ENCODE data around the gene FGD6.

The FGD6 gene

DNA sequence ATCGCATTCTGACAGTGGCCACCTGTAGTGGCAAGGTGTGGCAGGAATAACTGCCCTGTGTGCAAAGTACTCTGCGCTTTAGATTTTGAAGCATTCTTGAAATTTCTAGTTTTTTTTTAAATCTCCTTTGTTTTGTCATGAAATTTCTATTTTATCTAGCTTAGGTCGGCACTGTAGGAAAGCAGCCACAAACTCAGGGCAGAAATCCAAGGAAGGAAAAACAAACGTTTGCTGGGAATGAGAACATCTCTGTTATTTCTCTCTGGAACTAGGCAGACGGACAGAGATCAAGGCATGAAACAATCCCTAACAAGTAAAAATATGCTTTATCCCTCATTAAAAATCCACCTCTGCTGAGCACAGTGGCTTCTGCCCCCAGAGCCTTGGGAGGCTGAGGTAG, 142.5 kb downstream of the FGD6 start:
- DNase-seq: no peak

GRCh38 chr12:95073698-95074520, 143.4 kb downstream of the FGD6 start:
- no peak for DNase-seq

DNA sequence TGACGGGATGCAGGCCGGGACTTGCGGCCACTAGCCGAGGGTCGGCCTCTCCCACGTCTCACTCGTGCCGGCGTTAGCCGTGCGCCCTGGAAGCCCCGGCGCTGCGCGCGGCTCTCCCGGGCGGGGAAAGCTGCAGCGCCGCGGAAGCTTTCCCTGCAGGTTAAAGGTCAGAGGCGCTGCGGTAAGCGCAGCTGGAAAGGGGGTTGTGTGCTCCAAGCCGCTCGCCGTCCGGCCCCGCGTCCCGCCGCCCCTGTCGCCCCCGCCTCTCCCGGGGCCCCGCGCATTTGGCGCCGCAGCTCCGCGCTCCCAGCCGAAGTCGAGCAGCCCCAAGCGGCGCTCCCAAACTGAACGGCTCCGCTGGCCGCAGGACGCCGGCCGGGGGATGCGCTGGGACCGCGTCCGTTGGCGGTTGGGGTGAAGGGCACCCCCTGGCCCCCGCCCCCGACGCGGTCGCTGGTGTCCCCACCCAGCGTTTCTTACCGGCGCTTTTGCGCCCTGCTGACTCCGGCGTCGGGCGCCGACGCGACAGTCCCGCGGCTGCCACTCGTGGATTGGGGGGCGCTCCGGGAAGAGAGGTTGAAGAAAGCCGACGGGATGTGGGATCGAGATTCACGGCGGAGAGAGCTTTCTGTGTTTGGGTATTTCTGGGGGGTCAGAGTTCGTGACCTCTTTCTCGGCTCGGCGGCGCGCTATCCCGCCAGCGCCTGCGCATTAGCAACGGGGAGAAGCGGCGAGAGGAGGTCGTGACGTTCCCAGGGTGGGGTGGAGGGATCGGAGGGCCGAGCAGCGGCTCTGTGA, 144.2 kb downstream of the FGD6 start, which contains the start of gene NR2C1:
NR2C1 (minus strand) TSS at position 719 of the 798 bp plus-strand sequence. CDS start 6,234 bp downstream, outside the sequence.
- peak; percentile 86 for DNase-seq

GRCh38 chr12:95070378-95070777, 146.9 kb downstream of the FGD6 start:
- DNase-seq: no peak

- DNase-seq: no peak
Measured at GRCh38 chr12:95066091-95066855, 151.0 kb downstream of the FGD6 start.

GRCh38 chr12:95060951-95061350, 156.3 kb downstream of the FGD6 start:
- no peak for DNase-seq

DNA sequence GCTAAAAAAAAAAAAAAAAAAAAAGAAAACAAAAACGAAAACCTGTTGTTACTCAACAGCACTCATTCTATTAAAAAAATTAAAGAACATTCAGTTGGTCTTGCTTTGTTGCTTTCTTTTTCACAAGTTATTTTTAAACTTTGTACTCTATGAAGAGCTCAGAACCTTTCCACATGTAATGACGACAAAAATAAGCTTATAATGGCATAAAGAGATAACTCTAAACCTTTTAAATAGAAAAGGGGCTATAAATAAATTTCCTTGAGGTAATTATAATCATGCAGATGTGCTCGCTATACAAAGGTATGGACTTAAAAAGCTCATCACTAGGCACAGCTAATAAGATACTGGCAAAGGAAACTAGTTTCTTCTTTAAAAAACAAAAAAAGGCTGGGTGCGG, 157.3 kb downstream of the FGD6 start:
- no peak for DNase-seq

- DNase-seq: no peak
Measured at GRCh38 chr12:95057424-95057823, 159.8 kb downstream of the FGD6 start.

DNA sequence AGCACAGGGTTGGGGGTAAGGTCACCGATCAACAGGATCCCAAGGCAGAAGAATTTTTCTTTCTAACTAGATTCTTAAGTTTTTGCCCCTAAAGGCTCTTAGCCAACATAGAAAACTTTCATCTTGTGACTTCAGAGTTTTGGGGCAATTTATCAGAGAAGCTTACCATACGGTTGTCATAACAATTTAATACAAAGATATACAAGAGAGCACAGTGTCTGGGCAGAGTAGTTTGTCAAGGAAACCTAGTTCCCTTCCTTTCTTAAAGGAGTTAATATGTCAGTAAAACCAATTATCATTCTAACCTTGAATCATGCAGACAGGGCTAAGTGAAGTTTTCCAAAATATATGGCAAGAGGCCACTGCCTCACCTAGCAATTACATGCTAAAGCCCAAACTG, 162.2 kb downstream of the FGD6 start:
- no peak for DNase-seq

GRCh38 chr12:95054206-95054605, 163.1 kb downstream of the FGD6 start:
- no peak for DNase-seq

- DNase-seq: no peak
Measured at GRCh38 chr12:95051241-95051640, 166.0 kb downstream of the FGD6 start.

DNA sequence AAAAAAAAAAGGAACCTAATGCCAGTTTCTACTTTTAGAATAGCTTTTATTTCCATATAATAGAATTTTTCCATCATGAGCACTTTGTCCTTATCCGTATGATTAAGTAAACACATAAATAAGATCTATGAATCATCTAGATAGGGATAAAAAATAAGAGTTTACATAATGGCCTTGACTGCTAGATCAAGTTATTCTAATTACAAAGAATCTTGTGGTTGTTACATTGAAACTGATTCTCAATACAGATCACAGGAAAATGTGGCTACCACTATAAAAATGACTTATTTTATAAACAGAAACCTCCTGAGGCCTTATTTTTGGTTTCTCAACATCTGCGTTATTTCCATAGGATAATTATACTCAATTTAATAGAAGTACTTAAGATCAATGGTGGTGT, 179.4 kb downstream of the FGD6 start:
- no peak for DNase-seq

GRCh38 chr12:95034750-95035149, 182.5 kb downstream of the FGD6 start:
- no peak for DNase-seq

Data from NCI-H226 (cell line).